Hippocampal formation (tissue), 2 donors: ENCODE data around the gene VSIG10L2.

Source experiments
- DNase-seq, 2 donors: peaks; one replicate each; lab custom pipeline; 2025; lab: John Stamatoyannopoulos, UW

VSIG10L2 gene

DNA sequence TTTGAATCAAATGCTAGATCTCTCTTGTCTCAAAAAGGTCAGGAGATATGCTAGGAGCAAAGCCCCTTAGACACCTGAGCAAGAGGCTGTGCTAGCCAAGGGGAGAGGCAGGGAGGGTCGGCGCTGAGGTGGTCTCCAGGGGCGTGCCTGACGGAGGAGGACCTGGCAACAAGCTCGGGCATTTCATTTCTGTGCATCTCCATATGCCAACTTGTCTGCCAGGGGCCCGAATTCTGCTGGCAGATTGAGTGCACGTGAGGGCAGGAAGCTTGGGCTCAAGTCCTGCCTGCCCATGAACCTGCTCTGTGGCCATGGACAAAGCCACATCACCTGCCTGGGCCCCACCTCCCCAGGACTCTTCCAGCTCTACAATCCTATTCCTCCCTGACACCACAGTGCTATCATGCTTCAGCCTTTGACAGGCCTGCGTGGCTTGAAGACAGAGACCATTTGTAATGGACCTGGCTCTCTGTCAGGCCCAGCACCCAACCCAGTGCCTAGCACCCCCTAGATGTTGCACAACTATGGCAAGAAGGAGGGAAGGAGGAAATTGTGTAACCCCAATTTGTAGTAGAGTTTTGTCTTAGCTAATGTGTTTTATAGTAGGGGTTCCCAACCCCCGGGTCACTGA, 16.3 kb upstream of the VSIG10L2 start:
- no peak for DNase-seq

- no peak for DNase-seq
These were observed 15.8 kb upstream of the VSIG10L2 start for GRCh38 chr11:125930076-125930450.

GRCh38 chr11:125931116-125931515, 14.7 kb upstream of the VSIG10L2 start:
- no peak for DNase-seq

- no peak for DNase-seq
These were observed 14.2 kb upstream of the VSIG10L2 start for GRCh38 chr11:125931668-125932067.

DNA sequence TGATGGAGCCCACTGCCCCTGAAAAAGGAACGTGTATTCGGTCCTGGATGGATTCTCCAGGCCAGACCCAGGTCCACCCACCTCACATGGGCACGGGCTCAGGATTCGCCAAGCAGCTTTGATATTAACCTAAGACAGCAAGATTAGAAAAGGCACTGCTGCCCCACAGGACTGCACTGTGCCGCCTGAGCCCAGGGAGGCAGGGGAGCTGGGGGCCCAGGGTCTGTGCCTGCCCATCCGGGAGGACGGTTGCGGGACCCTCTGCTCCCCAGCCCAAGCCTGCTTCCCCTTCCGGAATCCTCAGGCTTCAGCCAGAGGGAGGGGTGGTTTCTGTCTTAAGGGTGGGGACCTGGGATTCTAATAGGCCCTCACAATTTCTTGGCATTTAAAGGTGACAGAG, 13.5 kb upstream of the VSIG10L2 start:
- no peak for DNase-seq

- no peak for DNase-seq
These were observed 12.6 kb upstream of the VSIG10L2 start for GRCh38 chr11:125933030-125933813.

DNA sequence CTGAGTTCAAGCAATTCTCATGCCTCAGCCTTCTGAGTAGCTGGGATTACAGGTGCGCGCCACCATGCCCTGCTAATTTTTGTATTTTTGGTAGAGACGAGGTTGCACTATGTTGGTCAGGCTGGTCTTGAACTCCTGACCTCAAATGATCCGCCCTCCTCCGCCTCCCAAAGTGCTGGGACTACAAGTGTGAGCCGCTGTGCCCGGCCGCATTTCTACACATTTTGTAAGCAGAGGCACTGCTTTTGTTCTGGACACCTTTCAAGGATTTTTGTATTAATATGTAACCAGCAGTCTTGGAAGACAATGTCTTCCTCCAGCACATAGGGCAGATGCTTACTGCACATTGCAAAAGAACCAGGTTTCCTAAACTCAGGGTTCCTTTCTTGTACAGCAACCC, 11.4 kb upstream of the VSIG10L2 start:
- no peak for DNase-seq

- DNase-seq: no peak
These were observed 10.8 kb upstream of the VSIG10L2 start for GRCh38 chr11:125935056-125935455.

DNA sequence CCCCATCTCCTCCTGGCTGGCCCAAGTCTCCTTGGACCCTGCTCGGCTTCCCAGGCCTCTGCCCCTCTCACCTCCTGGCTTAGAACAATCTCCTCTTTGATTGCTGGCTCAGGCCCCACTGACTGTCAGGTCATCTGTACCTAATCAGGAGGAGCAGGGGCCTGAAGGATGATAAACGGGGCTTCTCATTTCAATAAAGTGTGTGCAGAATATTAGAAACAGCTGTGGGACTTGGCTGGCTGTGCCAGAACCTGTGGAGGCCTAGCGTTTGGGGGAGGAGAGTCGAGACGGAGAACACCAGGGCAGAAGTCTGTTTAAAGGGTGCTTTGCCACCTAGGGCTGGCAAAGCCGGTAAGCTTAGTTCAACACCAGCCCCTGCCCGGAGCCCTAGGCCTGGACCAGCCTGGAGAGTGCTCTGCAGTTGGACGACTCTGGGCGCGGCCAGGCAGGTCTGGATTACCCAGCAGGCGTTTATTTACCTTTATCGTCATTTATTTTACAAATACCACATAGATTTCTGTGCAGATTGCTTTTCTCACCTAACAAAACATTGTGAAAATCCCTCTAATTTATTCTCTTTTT, 10.1 kb upstream of the VSIG10L2 start:
- DNase-seq: no peak

DNA sequence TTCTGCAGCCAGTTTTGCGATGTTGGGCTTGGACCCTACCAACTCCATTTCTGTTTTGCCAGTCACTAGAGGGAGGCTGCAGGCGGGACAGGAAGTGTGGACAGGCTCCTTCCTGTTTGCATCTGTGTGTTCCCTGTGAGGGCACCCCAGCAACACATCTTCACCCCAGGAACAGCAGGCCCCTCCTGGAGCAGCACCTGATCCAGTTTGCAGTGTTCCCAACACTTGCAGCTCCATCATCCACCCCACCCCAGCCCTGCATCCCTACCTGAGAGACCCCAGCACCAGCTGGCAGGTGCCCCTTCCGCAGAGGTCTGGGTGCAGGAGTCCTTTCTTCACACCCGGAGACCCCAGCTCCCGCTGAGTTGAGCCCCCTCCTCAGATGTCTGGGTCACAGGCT, 7.4 kb upstream of the VSIG10L2 start:
- no peak for DNase-seq

GRCh38 chr11:125939081-125939521, 6.7 kb upstream of the VSIG10L2 start:
- no peak for DNase-seq

DNA sequence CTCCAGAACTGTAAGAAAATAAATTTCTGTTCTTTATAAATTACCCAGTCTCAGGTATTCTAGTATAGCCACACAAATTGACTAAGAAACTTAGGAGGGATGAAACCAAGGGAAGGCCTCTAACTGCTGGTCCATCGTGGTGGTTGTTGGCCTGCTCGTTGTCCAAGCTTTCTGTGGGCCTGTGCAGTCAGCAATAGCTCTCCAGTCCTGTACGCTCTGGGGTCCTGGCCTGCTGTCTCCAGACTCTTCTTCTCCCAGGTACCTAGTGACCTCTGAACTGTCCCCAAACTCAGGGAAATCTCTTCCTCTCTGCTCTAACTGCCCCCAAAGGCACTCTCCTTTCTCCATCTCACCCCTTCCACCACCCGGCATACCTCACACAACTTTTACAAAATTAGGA, 5.7 kb upstream of the VSIG10L2 start:
- DNase-seq: no peak

GRCh38 chr11:125941267-125941618, 4.6 kb upstream of the VSIG10L2 start:
- DNase-seq: no peak

DNA sequence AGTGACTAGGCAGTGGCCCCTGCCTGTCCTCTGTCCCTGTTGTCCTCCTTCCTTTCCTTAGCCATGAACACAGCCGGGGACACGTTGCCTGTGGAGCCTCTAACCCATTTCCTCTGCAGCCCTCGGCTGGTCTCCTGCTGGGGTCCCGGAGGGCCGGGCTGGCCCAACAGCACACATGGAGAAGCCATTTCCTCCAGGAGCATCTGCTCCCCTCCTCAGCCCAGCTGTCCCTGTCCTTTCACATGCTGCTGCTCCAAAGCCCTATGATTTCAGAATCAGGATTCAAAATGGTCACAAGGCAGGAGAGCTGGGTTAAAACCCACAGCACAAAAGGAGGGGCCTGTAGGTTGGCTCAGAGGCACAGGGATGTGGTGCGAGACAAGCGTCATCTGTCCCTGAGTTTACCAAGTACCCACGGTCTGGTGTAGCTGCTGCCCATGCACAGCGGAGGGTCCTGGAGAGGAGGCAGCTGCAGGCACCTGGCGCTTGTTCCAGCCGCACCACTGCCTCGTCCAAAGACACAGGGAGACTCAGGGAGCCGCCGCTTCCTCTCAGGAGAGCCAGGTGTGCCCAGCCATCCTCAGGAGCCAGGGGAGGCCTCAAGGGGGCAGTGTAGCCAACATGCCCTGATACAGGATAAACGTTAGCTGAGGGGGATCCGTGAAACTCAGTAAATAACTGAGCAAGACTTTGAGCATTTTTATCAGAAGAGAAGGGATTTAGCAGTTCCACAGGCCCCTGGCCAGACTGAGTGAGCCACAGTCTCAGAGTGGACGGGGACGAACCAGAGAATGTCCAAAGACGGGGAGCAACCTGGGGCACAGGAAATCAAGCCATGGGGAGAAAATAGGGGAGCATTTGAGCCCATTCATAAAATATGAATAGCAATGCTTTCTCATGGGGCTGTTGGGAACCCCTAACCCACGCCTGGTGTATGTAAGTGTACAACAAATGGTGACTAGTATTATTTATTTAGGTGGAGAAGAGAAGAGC, 3.9 kb upstream of the VSIG10L2 start:
- no peak for DNase-seq

DNA sequence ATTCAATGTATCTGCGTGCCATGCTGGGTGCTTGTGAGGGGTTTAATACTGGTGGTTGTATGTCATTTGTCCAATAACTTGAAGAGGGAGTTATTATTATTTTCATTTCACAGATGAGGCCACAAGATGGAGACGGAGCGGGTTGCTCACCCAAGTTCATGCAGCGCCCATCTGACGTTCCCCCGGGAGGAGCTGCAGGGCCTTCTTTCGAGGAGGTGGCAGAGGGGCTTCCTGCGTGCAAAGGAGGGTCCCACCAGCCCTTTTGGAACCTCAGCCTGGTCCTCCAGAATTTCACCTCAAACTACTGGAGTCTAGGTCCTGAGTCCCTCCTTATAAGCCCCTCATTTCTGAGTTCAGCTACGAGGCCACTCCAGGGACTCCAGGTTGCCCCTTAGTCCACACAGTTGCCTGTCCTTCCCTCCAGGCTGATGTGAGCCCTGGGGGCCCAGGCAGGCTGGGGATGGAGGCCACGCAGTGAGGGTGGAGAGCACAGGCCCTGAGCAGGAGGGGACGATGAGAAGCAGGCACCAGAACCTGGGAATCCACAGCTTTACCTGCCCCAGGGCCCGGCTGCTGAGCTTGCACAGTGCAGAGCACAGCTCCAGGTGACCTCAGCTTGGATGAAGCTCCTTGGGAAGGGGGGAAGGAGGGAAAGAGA, 2.9 kb upstream of the VSIG10L2 start:
- DNase-seq: no peak

DNA sequence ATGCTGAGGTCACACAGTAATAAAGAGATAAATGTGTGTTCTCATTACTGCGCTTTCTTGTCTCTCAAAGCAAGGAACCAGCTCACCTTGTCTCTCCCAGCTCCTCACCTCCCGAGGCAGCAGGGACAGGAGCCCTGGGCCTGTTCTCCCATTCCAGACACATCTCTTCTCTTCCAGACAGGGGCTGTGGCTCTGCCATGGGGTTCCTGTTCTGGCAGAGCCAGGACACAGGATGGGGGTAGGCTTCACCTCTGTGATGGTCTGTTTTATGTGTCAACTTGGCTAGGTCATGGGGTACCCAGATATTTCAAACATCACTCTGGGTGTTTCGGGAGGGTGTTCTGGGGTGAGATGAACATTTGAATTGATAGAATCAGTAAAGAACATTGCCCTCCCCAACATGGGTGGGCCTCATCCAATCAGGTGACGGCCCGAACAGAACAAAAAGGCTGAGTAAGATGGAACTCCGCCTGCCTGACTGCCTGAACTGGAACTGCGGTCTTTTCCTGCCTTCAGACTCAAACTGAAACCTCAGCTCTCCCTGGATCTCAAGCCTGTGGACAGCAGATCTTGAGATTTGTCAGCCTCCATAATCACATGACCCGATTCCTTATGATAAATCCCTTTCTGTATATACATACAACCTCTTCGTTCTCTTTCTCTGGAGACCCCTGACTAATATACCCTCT, 2.0 kb upstream of the VSIG10L2 start:
- DNase-seq: no peak

DNA sequence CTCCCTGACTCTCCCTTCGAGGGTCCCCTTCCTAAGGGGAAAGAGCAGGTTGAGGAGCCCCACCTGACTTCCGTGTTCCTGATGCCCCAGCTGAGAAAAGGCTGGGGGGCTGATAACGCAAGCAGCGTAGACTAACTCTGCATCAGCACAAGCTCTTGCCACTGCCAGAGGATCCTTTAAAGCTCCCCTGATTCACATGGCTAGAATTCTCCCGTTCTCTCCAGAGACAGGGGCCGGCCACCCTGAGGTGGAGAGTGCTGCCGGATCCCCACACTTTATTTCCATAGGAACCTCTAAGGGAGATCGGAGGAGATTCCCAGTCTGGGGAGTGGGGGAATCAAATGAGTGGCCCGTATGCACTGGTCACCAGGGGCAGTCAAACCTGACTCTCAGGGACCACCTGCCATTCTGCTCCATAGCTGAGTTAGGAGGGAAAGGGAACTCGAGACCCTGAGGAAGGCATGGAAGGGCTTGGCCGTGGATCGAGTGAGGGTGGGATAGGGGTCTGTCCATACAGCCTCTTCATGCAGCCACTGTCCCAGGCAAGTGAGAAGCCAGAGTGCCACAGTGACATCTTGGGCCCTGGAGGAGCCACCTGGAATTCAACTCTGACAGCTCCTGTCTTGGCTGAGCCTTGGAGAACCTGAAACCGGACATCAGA, 1.4 kb upstream of the VSIG10L2 start:
- no peak for DNase-seq

GRCh38 chr11:125945011-125945796, 640 bp upstream of the VSIG10L2 start:
- no peak for DNase-seq

GRCh38 chr11:125946712-125947418, 1.0 kb downstream of the VSIG10L2 start:
- DNase-seq: no peak
